Astrocyte of the cerebellum (primary cell): ENCODE results near the gene LRRC4C.

ENCODE experiments used
- DNase-seq: peaks from one replicate; pipeline ENCODE4 v3.0.0-alpha.2; 2011; ENCODE audit warnings: low read depth
- H3K4me3 ChIP-seq: 2 replicates; pipeline ENCODE4 v1.5.1; 2011; ENCODE audit warnings: mild to moderate bottlenecking, low read depth, low read length, moderate library complexity
- CTCF ChIP-seq: IDR thresholded peaks from 2 replicates; pipeline ENCODE4 v1.5.1; 2012; ENCODE audit warnings: low read length, low read depth, moderate library complexity, mild to moderate bottlenecking; ENCODE audit errors: missing control alignments
- in situ Hi-C: cut with HindIII; loops from 2 replicates; pipeline ENCODE4 v1.10.0; 2017; ENCODE audit warnings: low sequenced_read_pairs

The LRRC4C gene

GRCh38 chr11:40252236-40252635 is 1207.2 kb downstream of the LRRC4C start:
- in situ Hi-C loops = no loop called here
- DNase-seq = no peak
- TF ChIP-seq CTCF = no peak
- no peak overlapping the region for H3K4me3 ChIP-seq

- DNase-seq = no peak
- in situ Hi-C loops = no loop called here
- H3K4me3 ChIP-seq = no peak overlapping the region
- no peak for TF ChIP-seq CTCF
Observed at GRCh38 chr11:40246983-40247382, 1212.5 kb downstream of the LRRC4C start.

GRCh38 chr11:40241524-40242051 is 1217.9 kb downstream of the LRRC4C start:
- in situ Hi-C loops = no loop called here
- peak; percentile 6 for DNase-seq

GRCh38 chr11:40240284-40240683 is 1219.2 kb downstream of the LRRC4C start:
- H3K4me3 ChIP-seq = no peak overlapping the region
- in situ Hi-C loops = no loop called here
- DNase-seq = no peak
- TF ChIP-seq CTCF = no peak

More at GRCh38 chr11:40241524-40242051, 1217.9 kb downstream of the LRRC4C start:
- TF ChIP-seq CTCF = no peak
- no peak overlapping the region for H3K4me3 ChIP-seq

- no peak for DNase-seq
- TF ChIP-seq CTCF = no peak
- in situ Hi-C loops = no loop called here
- H3K4me3 ChIP-seq = no peak overlapping the region
Observed at GRCh38 chr11:40236526-40236925, 1222.9 kb downstream of the LRRC4C start.

- DNase-seq = no peak
- no peak for TF ChIP-seq CTCF
- in situ Hi-C loops = no loop called here
- H3K4me3 ChIP-seq = no peak overlapping the region
Observed at GRCh38 chr11:40235841-40236240, 1223.6 kb downstream of the LRRC4C start.
